ENCODE results near the gene OR10G6. TPM values are rescaled to one million over a fixed set of nuclear protein-coding genes. Genes with fewer than 3 reads are reported as not detected.

Gene OR10G6
- total RNA-seq, 1 experiment from 2014 or later = not detected

GRCh38 chr11:124012697-124013096, 17.7 kb upstream of the OR10G6 start, which contains the start of gene OR10G4:
TSS of gene OR10G4 (plus strand) at chr11:124012997. CDS start at chr11:124015575, 2,578 bp downstream.
- no peak within 1 kb of the TSS for H3K4me3 Mint-ChIP-seq (ENCODE audit: unreplicated experiment)
- TF ChIP-seq CTCF (IDR thresholded peaks at IDR 0.05; ENCODE audit: insufficient read depth in 1 of 2, low read depth in 1 of 2, low read length in 1 of 2, severe bottlenecking in 1 of 2, unreplicated experiment in 1 of 2) = no peak
- CTCF ChIA-PET = no interaction called here
- H3K27me3 ChIP-seq (replicated peaks; ENCODE audit: control insufficient read depth, insufficient read depth, low read length) = no peaks in the 10 kb centered on the region
- POLR2A ChIA-PET = no interaction called here
- H3K4me1 Mint-ChIP-seq (ENCODE audit: low read depth, unreplicated experiment) = no peaks in the 10 kb centered on the region
- H3K9me3 ChIP-seq = no peaks in the 10 kb centered on the region
- intact Hi-C loops (cut with micrococcal nuclease; ENCODE audit: unreplicated experiment) = no loop called here
- H3K36me3 ChIP-seq (ENCODE audit: control insufficient read depth, insufficient read depth, low read length) = no peaks in the 10 kb centered on the region
- BruUV-seq (replicated peaks) = no TSS peak
- no peaks in the 10 kb centered on the region for H3K36me3 Mint-ChIP-seq (ENCODE audit: insufficient read depth, unreplicated experiment)
- no peaks in the 10 kb centered on the region for H3K4me1 ChIP-seq
- H3K4me3 ChIP-seq (ENCODE audit: low read depth, low read length) = no peak within 1 kb of the TSS
- no peaks in the 10 kb centered on the region for H3K9me3 Mint-ChIP-seq (ENCODE audit: unreplicated experiment)
- no peak for DNase-seq
- peaks cover 7% of the 10 kb centered on the region for H3K27me3 Mint-ChIP-seq (ENCODE audit: insufficient read depth, unreplicated experiment)
- H3K27ac Mint-ChIP-seq (ENCODE audit: unreplicated experiment) = no peak within 1 kb of the TSS

GRCh38 chr11:123979311-123979710, 15.7 kb downstream of the OR10G6 start:
- Mint-ChIP-seq H3K27ac (ENCODE audit: unreplicated experiment) (no peak overlapping the region), H3K4me1 (ENCODE audit: low read depth, unreplicated experiment) (no peaks in the 10 kb centered on the region), H3K4me3 (ENCODE audit: unreplicated experiment) (no peak overlapping the region), H3K9me3 (ENCODE audit: unreplicated experiment) (peaks cover 10% of the 10 kb centered on the region), H3K36me3 (ENCODE audit: insufficient read depth, unreplicated experiment) (no peaks in the 10 kb centered on the region), H3K27me3 (ENCODE audit: insufficient read depth, unreplicated experiment) (peaks cover 2% of the 10 kb centered on the region)
- Histone ChIP-seq H3K9me3 (no peaks in the 10 kb centered on the region; the same call in 1 of the 2 replicates), H3K36me3 (ENCODE audit: control insufficient read depth, insufficient read depth, low read length) (no peaks in the 10 kb centered on the region), H3K4me1 (no peaks in the 10 kb centered on the region; the same call in 1 of the 2 replicates), H3K27me3 (replicated peaks; ENCODE audit: control insufficient read depth, insufficient read depth, low read length) (no peaks in the 10 kb centered on the region), H3K4me3 (ENCODE audit: low read depth, low read length) (no peak overlapping the region)
- intact Hi-C loops (cut with micrococcal nuclease; ENCODE audit: unreplicated experiment) = no loop called here
- BruUV-seq (replicated peaks) = no TSS peak
- TF ChIP-seq CTCF (IDR thresholded peaks at IDR 0.05; ENCODE audit: insufficient read depth in 1 of 2, low read depth in 1 of 2, low read length in 1 of 2, severe bottlenecking in 1 of 2, unreplicated experiment in 1 of 2) = no peak
- CTCF ChIA-PET = no interaction called here
- DNase-seq = no peak
- POLR2A ChIA-PET = no interaction called here

- Mint-ChIP-seq H3K27ac (ENCODE audit: unreplicated experiment) (peak within 1 kb of the TSS; percentile 6), H3K9me3 (ENCODE audit: unreplicated experiment) (peaks cover 10% of the 10 kb centered on the region), H3K36me3 (ENCODE audit: insufficient read depth, unreplicated experiment) (no peaks in the 10 kb centered on the region), H3K4me3 (ENCODE audit: unreplicated experiment) (no peak within 1 kb of the TSS), H3K27me3 (ENCODE audit: insufficient read depth, unreplicated experiment) (no peaks in the 10 kb centered on the region), H3K4me1 (ENCODE audit: low read depth, unreplicated experiment) (no peaks in the 10 kb centered on the region)
- H3K4me1 ChIP-seq = no peaks in the 10 kb centered on the region; the same call in 1 of the 2 replicates
- H3K27me3 ChIP-seq (replicated peaks; ENCODE audit: control insufficient read depth, insufficient read depth, low read length) = no peaks in the 10 kb centered on the region
- intact Hi-C loops (cut with micrococcal nuclease; ENCODE audit: unreplicated experiment) = no loop called here
- ChIA-PET CTCF (no interaction called here), POLR2A (no interaction called here)
- peak in 1 of 2 experiments; percentile 45 for DNase-seq
- TF ChIP-seq CTCF (IDR thresholded peaks at IDR 0.05; ENCODE audit: insufficient read depth in 1 of 2, low read depth in 1 of 2, low read length in 1 of 2, severe bottlenecking in 1 of 2, unreplicated experiment in 1 of 2) = no peak
- H3K9me3 ChIP-seq = no peaks in the 10 kb centered on the region; the same call in 1 of the 2 replicates
- no peak within 1 kb of the TSS for H3K4me3 ChIP-seq (ENCODE audit: low read depth, low read length)
- H3K36me3 ChIP-seq (ENCODE audit: control insufficient read depth, insufficient read depth, low read length) = no peaks in the 10 kb centered on the region
- no TSS peak for BruUV-seq (replicated peaks)
Measured at GRCh38 chr11:123977731-123978347, 17.1 kb downstream of the OR10G6 start, which contains the start of gene OR10S1. TSS of gene OR10S1 (minus strand) at chr11:123977781. CDS start at chr11:123977664, 117 bp downstream.

All from Caco-2 (cell line).